Sigmoid colon (tissue), 4 donors: Measurements from ENCODE around the gene ADAMTS14.

Source experiments
- EP300 ChIP-seq, 4 donors: sonication (generic); formaldehyde crosslinking; IDR thresholded peaks; one replicate each; pipeline ENCODE4 v1.6.1; 2017; ENCODE audit warnings: antibody characterized with exemption in 4 of 4
- POLR2A ChIP-seq, 2 donors: fragments of 450-650 bp; IDR thresholded peaks; one replicate each; pipeline ENCODE4 v1.6.1; 2016; ENCODE audit warnings: antibody characterized with exemption in 2 of 2, mild to moderate bottlenecking in 2 of 2, moderate library complexity in 2 of 2
- POLR2AphosphoS5 ChIP-seq, 4 donors: sonication (generic); formaldehyde crosslinking; IDR thresholded peaks; one replicate each; pipeline ENCODE4 v1.6.1; 2017; ENCODE audit warnings: antibody characterized with exemption in 4 of 4
- TF ChIP-seq, protein P1 (sequence below), 4 experiments: fragments of 450-650 bp in 3 of 4; fragments of 200-600 bp in 1 of 4; IDR thresholded peaks; one replicate each; pipeline ENCODE4 v1.5.1; 2016 to 2019; ENCODE audit warnings: antibody characterized with exemption in 4 of 4, mild to moderate bottlenecking in 3 of 4, moderate library complexity in 2 of 4

DNA sequence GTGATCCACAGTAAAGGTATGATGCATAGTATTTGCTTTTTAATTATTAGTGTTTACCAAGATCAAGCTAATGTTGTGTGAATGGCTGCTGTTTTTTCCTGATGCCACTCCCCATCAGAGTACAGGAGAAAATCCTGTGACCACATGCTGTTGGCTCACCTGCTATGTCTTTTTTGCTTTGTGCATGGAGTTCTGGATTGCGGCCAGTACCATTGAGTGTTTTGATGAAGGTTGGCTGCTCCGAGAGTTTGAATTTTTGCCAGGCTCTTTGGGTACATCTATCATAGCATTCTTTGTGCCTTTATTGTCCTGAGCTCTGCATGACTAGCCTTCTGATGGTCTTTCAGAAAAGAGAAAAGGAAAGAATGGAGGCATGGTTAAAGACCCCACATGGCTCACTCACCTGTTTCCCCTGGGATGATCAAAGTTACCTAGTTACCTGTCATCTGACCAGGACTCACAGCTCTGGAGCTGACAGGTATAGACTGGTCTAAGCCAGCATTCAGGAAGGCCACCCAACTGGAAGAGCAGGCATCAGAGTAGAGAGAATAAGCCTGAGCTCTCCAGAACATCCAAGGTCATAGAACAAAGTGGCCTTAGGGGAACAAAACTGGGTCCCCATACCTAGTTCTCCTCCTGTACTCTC lies 131.6 kb downstream of the ADAMTS14 start:
- TF ChIP-seq, protein P1, sequence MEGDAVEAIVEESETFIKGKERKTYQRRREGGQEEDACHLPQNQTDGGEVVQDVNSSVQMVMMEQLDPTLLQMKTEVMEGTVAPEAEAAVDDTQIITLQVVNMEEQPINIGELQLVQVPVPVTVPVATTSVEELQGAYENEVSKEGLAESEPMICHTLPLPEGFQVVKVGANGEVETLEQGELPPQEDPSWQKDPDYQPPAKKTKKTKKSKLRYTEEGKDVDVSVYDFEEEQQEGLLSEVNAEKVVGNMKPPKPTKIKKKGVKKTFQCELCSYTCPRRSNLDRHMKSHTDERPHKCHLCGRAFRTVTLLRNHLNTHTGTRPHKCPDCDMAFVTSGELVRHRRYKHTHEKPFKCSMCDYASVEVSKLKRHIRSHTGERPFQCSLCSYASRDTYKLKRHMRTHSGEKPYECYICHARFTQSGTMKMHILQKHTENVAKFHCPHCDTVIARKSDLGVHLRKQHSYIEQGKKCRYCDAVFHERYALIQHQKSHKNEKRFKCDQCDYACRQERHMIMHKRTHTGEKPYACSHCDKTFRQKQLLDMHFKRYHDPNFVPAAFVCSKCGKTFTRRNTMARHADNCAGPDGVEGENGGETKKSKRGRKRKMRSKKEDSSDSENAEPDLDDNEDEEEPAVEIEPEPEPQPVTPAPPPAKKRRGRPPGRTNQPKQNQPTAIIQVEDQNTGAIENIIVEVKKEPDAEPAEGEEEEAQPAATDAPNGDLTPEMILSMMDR (IDR thresholded peaks at IDR 0.05) = no peak
- TF ChIP-seq POLR2AphosphoS5 (IDR thresholded peaks at IDR 0.05) (no peak), POLR2A (IDR thresholded peaks at IDR 0.05) (no peak), EP300 (IDR thresholded peaks at IDR 0.05) (no peak)
